NOMO-1 (cell line): ENCODE measurements around the gene ZNF200.

Experiments used
- DNase-seq, 2 experiments: peaks; one replicate each; lab custom pipeline; 2025; ENCODE audit not compliant: unreplicated experiment in 2 of 2; lab: John Stamatoyannopoulos, UW

ZNF200 gene

GRCh38 chr16:3179651-3180050 lies 55.3 kb downstream of the ZNF200 start:
- no peak for DNase-seq

- no peak for DNase-seq
Observed at GRCh38 chr16:3175157-3176093, 59.5 kb downstream of the ZNF200 start.

DNA sequence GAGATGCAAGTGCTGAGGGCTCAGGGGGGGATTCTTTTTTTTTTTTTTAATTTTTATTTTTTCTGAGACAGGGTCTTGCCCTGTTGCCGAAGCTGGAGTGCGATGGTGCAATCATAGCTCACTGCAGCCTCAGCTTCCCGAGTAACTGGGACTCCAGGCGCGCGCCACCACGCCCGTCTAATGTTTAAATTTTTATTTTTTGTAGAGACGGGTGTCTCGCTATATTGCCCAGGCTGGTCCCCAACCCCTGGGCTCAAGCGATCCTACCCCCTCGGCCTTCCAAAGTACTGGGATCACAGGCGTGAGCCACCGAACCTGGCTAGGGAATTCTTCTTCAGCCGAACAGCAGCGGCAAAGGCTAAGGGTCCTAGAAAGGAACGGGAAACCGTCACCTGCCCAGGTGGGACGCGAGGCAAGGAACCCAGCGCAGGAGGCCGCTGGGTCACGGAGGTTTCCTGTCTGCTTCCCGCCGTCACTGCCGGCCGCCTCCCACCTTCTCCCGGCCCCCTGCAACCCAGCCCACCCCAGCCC lies 60.3 kb downstream of the ZNF200 start:
- no peak for DNase-seq

GRCh38 chr16:3173892-3174617 lies 60.9 kb downstream of the ZNF200 start:
- DNase-seq = peak in 1 of 2 experiments; percentile 19
